MCF 10A (cell line): ENCODE measurements around the gene DLX2. TPM values are rescaled to one million over a fixed set of nuclear protein-coding genes. Genes with fewer than 3 reads are reported as not detected.
A peak's percentile ranks its signal among the peaks of the same experiment; 100 is the strongest.

Experiments used
- BruUV-seq: library from RNA; stranded (reverse); fragments of 400-500 nt; replicated peaks from 2 replicates; lab custom pipeline; 2021; lab: Mats Ljungman, UMichigan
- CTCF ChIA-PET: fragments of 300-600 bp; sonication (Branson Sonifier 250); formaldehyde crosslinking; extraction: SDS; loops from one replicate; lab custom pipeline; 2021; ENCODE audit warnings: antibody characterized with exemption, inconsistent platforms; lab: Yijun Ruan, JAX
- POLR2A ChIA-PET: fragments of 300-600, 350-650 bp; sonication (Branson Sonifier 250); formaldehyde crosslinking; extraction: SDS; loops from one replicate; lab custom pipeline; 2020; ENCODE audit warnings: antibody characterized with exemption, inconsistent platforms; lab: Yijun Ruan, JAX
- DNase-seq: peaks from one replicate; pipeline ENCODE4 v3.0.0-alpha.2; 2018; ENCODE audit not compliant: unreplicated experiment
- H3K27ac Mint-ChIP-seq: one replicate; pipeline ENCODE4 v1.8.0; 2022; ENCODE audit warnings: mild to moderate bottlenecking, low read depth, mixed read lengths; ENCODE audit not compliant: unreplicated experiment
- H3K27me3 Mint-ChIP-seq: one replicate; pipeline ENCODE4 v1.8.0; 2022; ENCODE audit warnings: mixed read lengths; ENCODE audit not compliant: insufficient read depth, unreplicated experiment
- H3K36me3 Mint-ChIP-seq: one replicate; pipeline ENCODE4 v1.8.0; 2022; ENCODE audit warnings: mild to moderate bottlenecking, moderate library complexity, mixed read lengths; ENCODE audit not compliant: insufficient read depth, unreplicated experiment
- H3K4me1 Mint-ChIP-seq: one replicate; pipeline ENCODE4 v1.8.0; 2022; ENCODE audit warnings: mixed read lengths; ENCODE audit not compliant: insufficient read depth, unreplicated experiment
- H3K4me3 Mint-ChIP-seq: one replicate; pipeline ENCODE4 v1.8.0; 2022; ENCODE audit warnings: mild to moderate bottlenecking, moderate library complexity, mixed read lengths; ENCODE audit not compliant: unreplicated experiment
- H3K9me3 Mint-ChIP-seq: one replicate; pipeline ENCODE4 v1.8.0; 2022; ENCODE audit warnings: mixed read lengths; ENCODE audit not compliant: unreplicated experiment
- CTCF ChIP-seq: fragments of 200-600 bp; IDR thresholded peaks from one replicate; pipeline ENCODE4 v1.8.0; 2022; ENCODE audit warnings: antibody characterized with exemption, mild to moderate bottlenecking; ENCODE audit not compliant: unreplicated experiment
- intact Hi-C: fragments of 100-400 bp; cut with micrococcal nuclease; formaldehyde crosslinking; loops from 2 replicates; pipeline ENCODE4 v1.14.1; 2022
- total RNA-seq: library from RNA; stranded (reverse); gene quantifications from 2 replicates; pipeline ENCODE4 v1.2.3, GENCODE V29; 2022

DLX2 gene
- total RNA-seq, 1 experiment from 2014 or later: 1.1 TPM

DNA sequence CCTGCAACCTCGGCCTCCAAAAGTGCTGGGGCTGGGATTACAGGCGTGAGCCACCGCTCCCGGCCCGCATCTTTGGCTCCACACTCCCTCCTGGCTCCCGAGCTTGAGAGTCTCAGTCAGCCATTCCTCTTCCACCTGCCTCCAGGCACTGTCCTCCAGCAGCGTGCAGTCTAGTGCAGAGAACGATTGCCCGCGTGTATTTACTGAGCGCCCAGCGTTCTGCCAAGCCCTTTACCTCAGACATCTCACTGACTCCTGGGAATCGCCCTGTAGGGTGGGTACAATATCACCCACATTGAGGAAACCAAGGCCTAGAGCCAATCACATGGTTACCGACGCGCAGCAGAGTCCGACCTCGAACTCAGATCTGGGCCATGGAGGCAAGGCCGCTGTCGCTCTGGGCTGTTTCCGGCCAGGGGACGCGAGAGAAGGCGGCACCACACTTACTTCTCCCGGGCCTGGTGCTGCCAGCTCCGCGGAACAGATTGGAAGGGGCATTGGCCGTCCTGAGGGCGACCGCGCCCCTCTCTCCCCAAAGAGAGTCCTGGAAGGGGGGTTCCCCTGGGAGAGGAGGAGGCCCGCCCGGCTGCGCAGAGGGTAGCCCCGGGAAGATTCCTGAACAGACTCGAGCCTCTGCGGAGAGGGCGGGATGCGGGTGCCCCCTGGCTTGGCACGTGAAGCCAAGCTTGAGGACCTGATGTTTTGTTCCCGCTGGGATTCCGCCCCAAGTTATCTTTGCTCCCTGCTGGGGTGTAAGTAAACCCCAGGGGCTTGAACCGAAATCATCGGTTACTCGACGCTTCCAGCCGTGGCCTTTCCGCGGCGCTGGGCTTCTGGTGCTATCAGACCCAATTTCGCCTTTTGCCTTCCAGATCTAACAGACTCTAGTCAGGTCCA is 5.2 kb upstream of the DLX2 start:
- no peak for TF ChIP-seq CTCF
- intact Hi-C loops: loop anchor here (10.0 kb wide), 1 partner anchor 213 kb away; the partner anchor contains the start of gene SLC25A12

GRCh38 chr2:172106108-172106961 is 3.6 kb upstream of the DLX2 start:
- ChIA-PET CTCF (interaction anchor here (0.5 to 4.6 kb wide), 11 partner anchors 10 to 583 kb away, joined by 3 to 36 read pairs (median 4); no protein-coding TSS in a partner anchor), POLR2A (interaction anchor here (0.6 to 1.1 kb wide), 4 partner anchors 9 to 170 kb away, joined by 3 read pairs; no protein-coding TSS in a partner anchor)
- Mint-ChIP-seq H3K27me3 (no peaks in the 10 kb centered on the region), H3K9me3 (no peaks in the 10 kb centered on the region), H3K4me3 (no peak overlapping the region), H3K4me1 (peaks cover 7% of the 10 kb centered on the region), H3K36me3 (no peaks in the 10 kb centered on the region), H3K27ac (no peak overlapping the region)
- DNase-seq: no peak
- intact Hi-C loops: loop anchor here (10.0 kb wide), 1 partner anchor 212 kb away; the partner anchor contains the start of gene SLC25A12
- no TSS peak for BruUV-seq
- peak; percentile 28 for TF ChIP-seq CTCF

More for the DNA sequence above, 5.2 kb upstream of the DLX2 start:
- Mint-ChIP-seq H3K9me3 (no peaks in the 10 kb centered on the region), H3K27me3 (no peaks in the 10 kb centered on the region), H3K36me3 (no peaks in the 10 kb centered on the region), H3K4me3 (no peak overlapping the region), H3K4me1 (peaks cover 7% of the 10 kb centered on the region), H3K27ac (no peak overlapping the region)
- no peak for DNase-seq
- ChIA-PET CTCF (interaction anchor here (0.6 to 1.7 kb wide), 4 partner anchors 8 to 367 kb away, joined by 3 to 6 read pairs (median 4); no protein-coding TSS in a partner anchor), POLR2A (interaction anchor here (0.6 to 1.1 kb wide), 2 partner anchors 11 to 61 kb away, joined by 3 to 4 read pairs; no protein-coding TSS in a partner anchor)
- BruUV-seq: no TSS peak

GRCh38 chr2:172105471-172106107 is 2.9 kb upstream of the DLX2 start:
- CTCF ChIA-PET: interaction anchor here (0.7 to 4.6 kb wide), 9 partner anchors 8 to 533 kb away, joined by 3 to 36 read pairs (median 5); partner anchors contain the start of gene HAT1
- no peak overlapping the region for H3K4me3 Mint-ChIP-seq

More at GRCh38 chr2:172105471-172106107, 2.9 kb upstream of the DLX2 start:
- no peak for TF ChIP-seq CTCF
- no TSS peak for BruUV-seq
- Mint-ChIP-seq H3K27me3 (no peaks in the 10 kb centered on the region), H3K9me3 (no peaks in the 10 kb centered on the region), H3K4me1 (peaks cover 7% of the 10 kb centered on the region), H3K27ac (no peak overlapping the region), H3K36me3 (no peaks in the 10 kb centered on the region)
- POLR2A ChIA-PET: interaction anchor here (0.7 to 4.1 kb wide), 3 partner anchors 10 to 183 kb away, joined by 3 to 35 read pairs (median 5); partner anchors contain the start of gene HAT1
- intact Hi-C loops: loop anchor here (10.0 kb wide), 1 partner anchor 211 kb away; the partner anchor contains the start of gene SLC25A12
- DNase-seq: no peak
